C4-2B (cell line): Measurements from ENCODE around the gene IRF6.

Experiments
- CTCF ChIP-seq: fragments of 450-650 bp; conservative IDR thresholded peaks from 2 replicates; pipeline ENCODE4 v1.5.1; 2017; ENCODE audit warnings: mild to moderate bottlenecking
- ZFX ChIP-seq: fragments of 450-650 bp; IDR thresholded peaks from 2 replicates; pipeline ENCODE4 v1.6.1; 2017

DNA sequence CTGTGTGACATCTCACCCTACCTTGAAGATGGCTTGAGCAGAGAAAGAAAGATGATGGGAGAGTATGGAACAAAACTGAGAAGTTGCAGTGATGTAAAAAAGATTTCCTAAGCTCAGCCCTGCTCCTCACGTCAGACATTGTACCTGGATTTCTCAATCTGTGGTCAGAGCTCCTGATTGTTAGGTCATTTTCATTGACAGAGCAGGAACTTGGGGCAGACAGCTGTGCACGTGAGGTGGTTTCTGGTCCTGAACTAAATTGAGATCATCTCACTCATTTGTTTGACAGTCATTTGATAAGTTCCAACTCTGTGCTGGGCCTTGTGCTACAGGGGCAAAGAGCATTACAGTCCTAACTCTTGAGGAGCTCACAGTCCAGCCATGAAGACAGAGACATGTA, 39.9 kb downstream of the IRF6 start:
- TF ChIP-seq CTCF = no peak
- TF ChIP-seq ZFX = no peak
